Testis (tissue), 3 donors: ENCODE data around the gene ST3GAL5. TPM values are rescaled to one million over a fixed set of nuclear protein-coding genes. Genes with fewer than 3 reads are reported as not detected.

ENCODE experiments used
- DNase-seq: peaks from one replicate; pipeline ENCODE4 v3.0.0-alpha.2; 2019
- H3K27ac ChIP-seq, 2 donors: fragments of 200-600 bp; sonication (generic); one replicate each; pipeline ENCODE4 v1.5.1; 2019
- H3K27me3 ChIP-seq: fragments of 200-600 bp; sonication (generic); one replicate; pipeline ENCODE4 v1.5.1; 2019
- H3K36me3 ChIP-seq: fragments of 200-600 bp; sonication (generic); one replicate; pipeline ENCODE4 v1.5.1; 2017; ENCODE audit warnings: low read depth; ENCODE audit errors: missing control alignments
- H3K4me1 ChIP-seq: fragments of 200-600 bp; sonication (generic); one replicate; pipeline ENCODE4 v1.5.1; 2019
- H3K4me3 ChIP-seq, 2 donors: fragments of 200-600 bp; sonication (generic); one replicate each; pipeline ENCODE4 v1.5.1; 2017 to 2019
- H3K9me3 ChIP-seq: fragments of 200-600 bp; sonication (generic); one replicate; pipeline ENCODE4 v1.5.1; 2017
- CTCF ChIP-seq, 3 experiments: fragments of 450-650 bp in 2 of 3; fragments of 200-600 bp in 1 of 3; sonication (generic) in 1 of 3; IDR thresholded peaks; one replicate each; pipeline ENCODE4 v1.5.1; 2016 to 2019; ENCODE audit warnings: antibody characterized with exemption in 3 of 3, mild to moderate bottlenecking in 2 of 3, moderate library complexity in 1 of 3
- POLR2A ChIP-seq: fragments of 450-650 bp; IDR thresholded peaks from one replicate; pipeline ENCODE4 v1.6.1; 2017; ENCODE audit warnings: antibody characterized with exemption, mild to moderate bottlenecking, moderate library complexity
- WGBS, 2 donors: methylation state at CpG; one replicate each; pipeline ENCODE4 v1.1.5; 2018; 5-methylcytosine and 5-hydroxymethylcytosine counted together
- intact Hi-C: fragments of 100-400 bp; cut with DNase I; formaldehyde crosslinking; loops from one replicate; pipeline ENCODE4 v1.15.1; 2023; ENCODE audit warnings: low total_unique reads
- polyA plus RNA-seq: library from polyadenylated mRNA; stranded (reverse); fragments of 350-450 nt; fragmentation: Illumina TruSeq; extraction: RNeasy Lipid Tissue Mini Kit (QIAGEN cat#74804); gene quantifications from one replicate; pipeline ENCODE4 v1.2.3, GENCODE V29; 2014; ENCODE audit warnings: low read depth, low replicate concordance; ENCODE audit not compliant: insufficient read depth
- total RNA-seq, 2 donors: library from RNA; depleted of rRNA; stranded (reverse); fragments of >200 nt; gene quantifications; one replicate each; pipeline ENCODE4 v1.2.3, GENCODE V29; 2016

ST3GAL5 gene
- total and polyA plus RNA-seq, 3 donors from 2014 or later, result 38.3 to 60.0 (median 48.2) TPM

GRCh38 chr2:85906748-85907147 is 18.0 kb upstream of the ST3GAL5 start:
- no peak overlapping the region for H3K4me3 ChIP-seq
- intact Hi-C loops, result no loop called here
- WGBS, 2 donors, result 88 to 98% methylated on average over 2 to 3 of the region's 3 CpGs
- no peaks in the 10 kb centered on the region for H3K9me3 ChIP-seq
- no peak for TF ChIP-seq CTCF (IDR thresholded peaks at IDR 0.05)
- TF ChIP-seq POLR2A, result no peak
- H3K4me1 ChIP-seq, result peaks cover 6% of the 10 kb centered on the region
- no peak for DNase-seq
- no peak overlapping the region for H3K27ac ChIP-seq
- no peaks in the 10 kb centered on the region for H3K36me3 ChIP-seq
- no peaks in the 10 kb centered on the region for H3K27me3 ChIP-seq

GRCh38 chr2:85905891-85906290 is 17.1 kb upstream of the ST3GAL5 start:
- intact Hi-C loops, result no loop called here
- DNase-seq, result no peak
- peaks cover 6% of the 10 kb centered on the region for H3K4me1 ChIP-seq
- H3K27me3 ChIP-seq, result no peaks in the 10 kb centered on the region
- TF ChIP-seq POLR2A (no peak), CTCF (IDR thresholded peaks at IDR 0.05) (no peak)
- H3K9me3 ChIP-seq, result no peaks in the 10 kb centered on the region
- no peak overlapping the region for H3K4me3 ChIP-seq
- H3K27ac ChIP-seq, result peak overlapping the region in 1 of 2 donors; percentile 19
- 73 to 74% methylated on average over 1 of the region's 1 CpG for WGBS, 2 donors
- no peaks in the 10 kb centered on the region for H3K36me3 ChIP-seq

- no peak overlapping the region for H3K4me3 ChIP-seq
- H3K27me3 ChIP-seq, result no peaks in the 10 kb centered on the region
- DNase-seq, result no peak
- no peaks in the 10 kb centered on the region for H3K36me3 ChIP-seq
- H3K4me1 ChIP-seq, result peaks cover 6% of the 10 kb centered on the region
- H3K9me3 ChIP-seq, result no peaks in the 10 kb centered on the region
- intact Hi-C loops, result no loop called here
- WGBS, 2 donors, result 48 to 58% methylated on average over 4 of the region's 4 CpGs
- H3K27ac ChIP-seq, result peak overlapping the region in 1 of 2 donors; percentile 19
- TF ChIP-seq POLR2A (no peak), CTCF (IDR thresholded peaks at IDR 0.05) (no peak)
Observed at GRCh38 chr2:85905187-85905666, 16.4 kb upstream of the ST3GAL5 start.

- intact Hi-C loops, result no loop called here
- H3K27me3 ChIP-seq, result no peaks in the 10 kb centered on the region
- peaks cover 6% of the 10 kb centered on the region for H3K4me1 ChIP-seq
- H3K4me3 ChIP-seq, result no peak overlapping the region
- H3K9me3 ChIP-seq, result no peaks in the 10 kb centered on the region
- no peak for TF ChIP-seq CTCF (IDR thresholded peaks at IDR 0.05)
- no peak for TF ChIP-seq POLR2A
- 88 to 91% methylated on average over 8 of the region's 8 CpGs for WGBS, 2 donors
- H3K36me3 ChIP-seq, result no peaks in the 10 kb centered on the region
- no peak for DNase-seq
- H3K27ac ChIP-seq, result no peak overlapping the region
Observed at GRCh38 chr2:85903849-85904248, 15.1 kb upstream of the ST3GAL5 start.

- no peak for DNase-seq
- Histone ChIP-seq H3K27me3 (no peaks in the 10 kb centered on the region), H3K9me3 (no peaks in the 10 kb centered on the region), H3K27ac (no peak overlapping the region), H3K4me1 (peaks cover 6% of the 10 kb centered on the region), H3K4me3 (no peak overlapping the region), H3K36me3 (no peaks in the 10 kb centered on the region)
- intact Hi-C loops, result no loop called here
- WGBS, 2 donors, result 36 to 58% methylated on average over 2 of the region's 2 CpGs
- TF ChIP-seq CTCF (IDR thresholded peaks at IDR 0.05) (no peak), POLR2A (no peak)
Observed at GRCh38 chr2:85902496-85902895, 13.7 kb upstream of the ST3GAL5 start.
